ENCODE measurements around the gene GGNBP2. TPM values are rescaled to one million over a fixed set of nuclear protein-coding genes. Genes with fewer than 3 reads are reported as not detected.

Gene GGNBP2
- total and polyA plus RNA-seq, 3 donors from 2014 or later = 104 to 144 (median 118) TPM

DNA sequence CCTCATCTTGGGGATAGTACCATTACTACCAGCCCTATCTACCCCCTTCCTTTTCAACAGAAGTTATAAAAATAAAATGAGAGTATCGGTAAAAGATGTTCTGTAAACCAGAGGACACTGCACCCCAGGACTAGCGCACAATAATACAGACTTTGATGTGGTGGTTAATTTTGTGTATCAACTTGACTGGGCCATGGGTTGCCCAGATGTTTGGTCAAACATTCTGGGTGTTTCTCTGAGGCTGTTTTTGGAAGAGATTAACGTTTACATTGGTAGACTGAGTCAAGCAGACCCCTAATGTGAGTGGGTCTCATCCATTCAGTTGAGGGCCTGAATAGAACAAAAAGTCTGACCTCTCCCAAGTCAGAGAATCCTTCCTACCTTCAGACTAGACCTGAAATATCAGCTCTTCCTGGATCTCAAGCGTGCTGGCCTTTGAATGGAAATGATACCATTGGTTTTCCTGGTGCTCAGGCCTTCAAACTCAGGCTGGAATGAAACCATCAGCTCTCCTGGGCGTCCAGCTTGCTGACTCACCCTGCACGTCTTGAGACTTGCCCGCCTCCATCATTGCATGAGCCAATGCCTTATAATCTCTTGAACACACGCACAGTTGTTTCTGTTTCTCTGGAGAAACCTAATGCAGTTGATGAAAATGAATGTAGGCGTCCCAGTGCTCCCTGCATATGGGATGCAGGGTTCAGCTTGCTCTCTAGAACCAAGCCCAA, 66.8 kb downstream of the GGNBP2 start:
- Histone ChIP-seq H3K36me3 (ENCODE audit: low read depth, missing control alignments) (no peaks in the 10 kb centered on the region), H3K9me3 (no peaks in the 10 kb centered on the region), H3K27me3 (no peaks in the 10 kb centered on the region), H3K4me1 (no peaks in the 10 kb centered on the region), H3K4me3 (no peak overlapping the region), H3K27ac (no peak overlapping the region)
- TF ChIP-seq, protein P1, sequence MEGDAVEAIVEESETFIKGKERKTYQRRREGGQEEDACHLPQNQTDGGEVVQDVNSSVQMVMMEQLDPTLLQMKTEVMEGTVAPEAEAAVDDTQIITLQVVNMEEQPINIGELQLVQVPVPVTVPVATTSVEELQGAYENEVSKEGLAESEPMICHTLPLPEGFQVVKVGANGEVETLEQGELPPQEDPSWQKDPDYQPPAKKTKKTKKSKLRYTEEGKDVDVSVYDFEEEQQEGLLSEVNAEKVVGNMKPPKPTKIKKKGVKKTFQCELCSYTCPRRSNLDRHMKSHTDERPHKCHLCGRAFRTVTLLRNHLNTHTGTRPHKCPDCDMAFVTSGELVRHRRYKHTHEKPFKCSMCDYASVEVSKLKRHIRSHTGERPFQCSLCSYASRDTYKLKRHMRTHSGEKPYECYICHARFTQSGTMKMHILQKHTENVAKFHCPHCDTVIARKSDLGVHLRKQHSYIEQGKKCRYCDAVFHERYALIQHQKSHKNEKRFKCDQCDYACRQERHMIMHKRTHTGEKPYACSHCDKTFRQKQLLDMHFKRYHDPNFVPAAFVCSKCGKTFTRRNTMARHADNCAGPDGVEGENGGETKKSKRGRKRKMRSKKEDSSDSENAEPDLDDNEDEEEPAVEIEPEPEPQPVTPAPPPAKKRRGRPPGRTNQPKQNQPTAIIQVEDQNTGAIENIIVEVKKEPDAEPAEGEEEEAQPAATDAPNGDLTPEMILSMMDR (IDR thresholded peaks at IDR 0.05) = no peak
- TF ChIP-seq POLR2A (IDR thresholded peaks at IDR 0.05) = no peak
- 84 to 95% methylated on average over 7 to 9 of the region's 9 CpGs for WGBS, 2 donors
- DNase-seq = no peak
- intact Hi-C loops (cut with DNase I; ENCODE audit: low total_unique reads) = no loop called here

DNA sequence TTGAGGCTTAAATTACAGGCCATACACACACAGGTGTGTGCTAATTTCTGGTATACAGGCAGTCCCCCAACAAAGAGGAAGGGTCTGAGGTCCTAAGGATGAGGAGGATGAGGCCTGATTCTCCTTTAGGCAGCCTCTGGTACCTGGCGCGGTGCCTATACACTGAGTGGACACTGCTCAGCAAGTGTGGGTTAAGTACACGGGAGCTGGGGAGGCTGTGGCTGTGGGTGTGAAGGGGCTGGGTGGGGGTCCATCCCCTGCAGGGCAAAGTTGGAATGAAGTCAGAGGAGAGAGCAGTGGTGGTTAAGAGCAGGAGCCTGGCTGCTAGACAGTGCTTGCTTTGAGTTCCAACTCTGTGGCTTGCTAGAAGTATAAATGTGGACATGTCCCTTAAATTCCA, 67.6 kb downstream of the GGNBP2 start:
- H3K36me3 ChIP-seq (ENCODE audit: low read depth, missing control alignments) = no peaks in the 10 kb centered on the region
- intact Hi-C loops (cut with DNase I; ENCODE audit: low total_unique reads) = no loop called here
- no peak for DNase-seq
- no peaks in the 10 kb centered on the region for H3K4me1 ChIP-seq
- H3K27ac ChIP-seq = no peak overlapping the region
- no peaks in the 10 kb centered on the region for H3K27me3 ChIP-seq
- TF ChIP-seq, protein P1 (IDR thresholded peaks at IDR 0.05) = no peak
- TF ChIP-seq POLR2A (IDR thresholded peaks at IDR 0.05) = no peak
- H3K9me3 ChIP-seq = no peaks in the 10 kb centered on the region
- no peak overlapping the region for H3K4me3 ChIP-seq
- 83 to 85% methylated on average over 3 of the region's 3 CpGs for WGBS, 2 donors

DNA sequence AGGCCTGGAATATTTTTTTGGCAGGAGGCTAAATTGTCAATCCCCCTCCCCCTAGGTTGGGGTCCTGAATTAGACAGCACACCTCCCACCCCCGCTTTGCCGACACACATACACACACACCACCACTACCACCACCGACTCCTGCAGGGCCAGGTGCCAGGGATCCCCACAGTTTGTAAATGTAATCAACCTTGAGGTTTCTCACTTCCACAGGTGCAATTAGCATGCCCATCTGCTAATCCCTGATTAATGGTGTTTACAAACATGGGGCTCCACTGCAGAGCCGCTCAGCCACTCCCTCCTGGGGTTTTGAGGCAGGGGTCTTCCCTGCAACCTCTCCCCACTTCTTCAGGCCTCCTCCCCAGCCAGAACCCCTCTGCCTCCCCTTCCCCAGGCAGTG, 68.4 kb downstream of the GGNBP2 start:
- TF ChIP-seq, protein P1 (IDR thresholded peaks at IDR 0.05) = no peak
- TF ChIP-seq POLR2A (IDR thresholded peaks at IDR 0.05) = no peak
- no peak for DNase-seq
- no peaks in the 10 kb centered on the region for H3K27me3 ChIP-seq

DNA sequence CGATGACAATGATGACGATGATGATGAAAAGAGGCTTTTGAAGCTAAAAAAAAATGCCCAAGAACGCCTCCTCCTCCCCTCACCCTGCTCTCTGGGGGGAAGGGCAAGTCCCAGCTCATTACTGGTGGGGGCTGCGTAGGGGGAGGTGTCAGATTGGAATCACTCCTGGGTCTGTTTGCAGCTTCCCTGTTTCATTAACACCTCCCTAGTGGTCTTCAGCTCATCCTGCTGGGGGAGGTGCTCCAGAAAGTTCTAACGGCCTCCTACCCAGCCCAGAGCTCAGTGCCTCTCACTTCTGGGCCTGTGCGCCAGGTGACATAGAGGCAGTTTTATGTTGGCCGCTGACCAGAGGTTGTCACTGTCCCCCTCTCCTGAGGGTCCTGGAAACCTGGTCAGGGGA, 69.4 kb downstream of the GGNBP2 start:
- intact Hi-C loops (cut with DNase I; ENCODE audit: low total_unique reads) = no loop called here
- Histone ChIP-seq H3K4me1 (no peaks in the 10 kb centered on the region), H3K27ac (no peak overlapping the region), H3K27me3 (no peaks in the 10 kb centered on the region), H3K36me3 (ENCODE audit: low read depth, missing control alignments) (no peaks in the 10 kb centered on the region), H3K9me3 (no peaks in the 10 kb centered on the region), H3K4me3 (no peak overlapping the region)
- 79 to 84% methylated on average over 7 of the region's 7 CpGs for WGBS, 2 donors
- DNase-seq = no peak
- no peak for TF ChIP-seq POLR2A (IDR thresholded peaks at IDR 0.05)
- TF ChIP-seq, protein P1 (IDR thresholded peaks at IDR 0.05) = no peak

More for the DNA sequence above, 68.4 kb downstream of the GGNBP2 start:
- Histone ChIP-seq H3K27ac (no peak overlapping the region), H3K4me1 (no peaks in the 10 kb centered on the region), H3K4me3 (no peak overlapping the region), H3K9me3 (no peaks in the 10 kb centered on the region), H3K36me3 (ENCODE audit: low read depth, missing control alignments) (no peaks in the 10 kb centered on the region)
- intact Hi-C loops (cut with DNase I; ENCODE audit: low total_unique reads) = no loop called here
- WGBS, 2 donors = 66 to 74% methylated on average over 4 of the region's 4 CpGs

DNA sequence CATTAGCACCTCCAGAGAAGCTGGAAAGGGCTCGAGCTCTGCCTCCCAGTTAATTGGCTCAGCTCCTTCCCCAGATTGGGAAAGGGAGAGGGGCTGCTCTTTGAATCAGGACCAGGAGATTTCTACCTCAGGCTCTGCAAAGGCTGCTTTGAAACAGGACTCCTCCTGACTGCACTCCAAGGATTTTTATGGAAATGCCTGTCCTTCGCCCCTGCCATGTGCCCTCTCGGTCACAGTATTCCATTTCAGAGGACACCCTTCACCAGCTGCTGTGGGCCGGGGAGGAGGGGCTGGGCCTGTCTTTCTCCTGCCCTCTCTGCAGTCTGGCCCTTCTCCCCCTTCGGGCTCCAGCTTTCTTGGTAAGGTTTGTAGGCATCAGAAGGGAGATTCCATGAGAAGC, 70.2 kb downstream of the GGNBP2 start:
- 45 to 61% methylated on average over 2 to 5 of the region's 5 CpGs for WGBS, 2 donors
- no peaks in the 10 kb centered on the region for H3K27me3 ChIP-seq
- no peaks in the 10 kb centered on the region for H3K36me3 ChIP-seq (ENCODE audit: low read depth, missing control alignments)
- no peaks in the 10 kb centered on the region for H3K9me3 ChIP-seq
- no peaks in the 10 kb centered on the region for H3K4me1 ChIP-seq
- H3K27ac ChIP-seq = no peak overlapping the region
- no peak for TF ChIP-seq POLR2A (IDR thresholded peaks at IDR 0.05)
- TF ChIP-seq, protein P1 (IDR thresholded peaks at IDR 0.05) = no peak
- DNase-seq = no peak
- intact Hi-C loops (cut with DNase I; ENCODE audit: low total_unique reads) = no loop called here
- H3K4me3 ChIP-seq = no peak overlapping the region
